ENCODE results near the gene GUCY1A2.
"Not testable (repeated sequence)": the region's sequence is repeated elsewhere in the genome, so short reads cannot be mapped to it uniquely, and the experiment has no call there.

Gene GUCY1A2

DNA sequence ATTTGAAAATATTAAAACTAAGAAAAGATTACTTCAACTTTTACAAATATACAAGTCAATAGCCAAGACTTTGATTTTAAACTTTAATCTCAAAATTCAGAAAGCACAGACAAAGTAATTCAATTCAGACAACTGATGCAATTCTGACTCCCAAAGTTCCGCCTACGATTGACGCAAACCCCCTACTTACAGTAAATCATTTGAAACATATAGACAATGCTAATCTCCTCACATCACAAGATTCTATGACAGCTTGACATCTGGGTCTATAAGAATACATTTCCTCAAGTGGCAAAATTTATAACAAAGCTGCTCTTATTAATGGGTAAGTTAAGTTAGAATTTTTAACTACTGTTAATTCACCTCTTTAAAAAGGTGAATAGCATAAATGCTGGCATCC lies 75.2 kb downstream of the GUCY1A2 start:
- DNase-seq (ENCODE audit: low read depth) = no peak

DNA sequence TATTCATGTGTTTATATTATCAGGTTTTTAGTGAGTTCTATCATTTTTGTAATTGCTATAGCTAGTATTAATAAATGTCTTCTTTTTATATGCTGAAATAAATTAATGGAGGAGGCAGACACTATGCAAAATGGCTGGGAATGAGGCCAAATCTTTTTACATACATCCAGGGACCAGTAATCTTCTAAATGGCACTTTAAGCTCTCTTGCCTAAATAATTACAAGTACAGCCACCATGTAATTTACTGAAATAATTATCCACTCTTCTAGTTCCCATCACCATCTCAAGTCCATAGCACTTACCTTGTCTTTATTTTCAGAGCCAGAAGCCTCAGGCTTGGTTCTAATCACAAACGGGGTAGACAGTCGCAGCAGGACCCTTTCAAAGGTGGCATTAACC lies 79.1 kb downstream of the GUCY1A2 start:
- no peak for DNase-seq (ENCODE audit: low read depth)

DNA sequence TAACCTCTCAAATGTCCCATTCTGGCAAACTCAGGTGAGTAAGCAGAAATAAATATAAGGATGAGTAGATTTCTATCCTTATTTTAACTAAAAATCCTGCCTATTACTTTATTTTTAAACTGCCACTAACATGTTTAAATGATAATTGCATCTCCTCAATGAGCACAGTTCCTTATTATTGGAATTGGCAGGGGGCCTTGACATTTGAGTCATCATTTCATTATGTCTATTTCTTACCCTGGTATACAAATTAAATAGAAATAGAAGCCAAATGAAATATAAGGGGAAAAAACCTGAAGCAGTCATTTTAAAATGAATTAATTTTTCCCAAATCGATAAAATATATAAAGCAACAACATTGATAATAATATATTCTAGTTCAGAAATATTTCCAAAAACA lies 81.2 kb downstream of the GUCY1A2 start:
- DNase-seq (ENCODE audit: low read depth) = no peak

DNA sequence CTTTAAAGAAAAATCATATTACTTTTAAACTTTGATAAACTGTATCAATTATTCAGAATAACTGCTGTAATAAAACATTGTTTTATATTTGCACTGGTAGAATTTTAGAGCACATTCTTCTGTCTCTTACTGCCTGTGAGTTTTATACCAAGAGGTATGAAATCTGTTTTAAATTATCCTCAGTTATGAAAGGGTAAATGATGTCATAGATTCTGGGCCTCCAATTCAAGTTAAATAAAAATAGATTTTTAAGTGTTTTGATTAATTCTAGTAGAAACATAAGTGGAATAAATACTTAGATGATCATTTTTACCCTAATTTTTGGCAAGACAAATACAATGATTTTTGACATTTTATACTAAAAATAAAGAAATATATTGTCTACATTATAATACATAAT lies 93.0 kb downstream of the GUCY1A2 start:
- no peak for DNase-seq (ENCODE audit: low read depth)

DNA sequence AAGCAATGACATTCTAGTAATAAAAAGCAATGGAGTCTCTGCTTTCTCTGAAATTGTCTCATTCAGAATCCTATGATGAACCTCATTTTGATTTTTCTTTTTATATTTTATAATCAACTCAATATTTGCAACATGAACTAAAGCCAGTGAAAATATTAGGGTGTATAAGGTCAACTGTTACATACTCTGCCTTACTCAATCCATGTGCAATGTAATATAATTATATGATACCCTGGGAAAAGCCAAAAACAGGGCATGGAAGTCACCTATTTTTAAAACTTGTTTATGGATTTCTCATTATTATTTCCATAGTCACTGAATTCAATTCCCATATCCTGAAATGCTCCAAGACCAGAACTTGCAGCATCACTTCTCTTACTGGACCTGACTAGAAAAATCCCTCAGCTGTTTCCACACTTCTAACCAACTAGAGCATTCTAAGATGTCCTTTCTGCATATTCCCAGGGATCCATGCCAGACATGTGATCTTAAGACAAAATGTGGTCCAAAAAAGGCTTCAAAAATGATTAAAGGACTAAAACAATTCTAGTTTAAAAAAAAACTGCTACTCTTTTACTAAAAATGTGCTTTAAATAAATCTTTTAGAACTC lies 97.3 kb downstream of the GUCY1A2 start:
- DNase-seq (ENCODE audit: low read depth) = no peak

DNA sequence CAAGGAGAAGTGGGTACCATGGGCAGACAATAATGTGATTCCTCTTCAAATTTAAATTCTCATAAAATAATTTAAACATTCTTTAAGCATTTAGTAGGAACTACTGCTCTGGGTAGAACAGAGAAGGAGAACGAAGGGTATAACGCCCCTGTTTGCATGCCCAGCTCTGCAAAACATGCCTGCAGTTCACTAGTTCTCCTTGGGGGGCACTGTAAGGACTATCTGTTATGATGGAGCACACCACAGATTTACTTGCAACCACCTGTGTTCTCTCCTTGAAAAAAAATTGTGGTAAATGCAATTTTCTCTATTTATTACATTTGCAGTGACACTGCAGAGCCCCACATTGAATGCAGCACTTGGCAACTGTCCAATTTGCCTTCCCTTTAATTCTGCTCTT lies 100.3 kb downstream of the GUCY1A2 start:
- DNase-seq (ENCODE audit: low read depth) = no peak

DNA sequence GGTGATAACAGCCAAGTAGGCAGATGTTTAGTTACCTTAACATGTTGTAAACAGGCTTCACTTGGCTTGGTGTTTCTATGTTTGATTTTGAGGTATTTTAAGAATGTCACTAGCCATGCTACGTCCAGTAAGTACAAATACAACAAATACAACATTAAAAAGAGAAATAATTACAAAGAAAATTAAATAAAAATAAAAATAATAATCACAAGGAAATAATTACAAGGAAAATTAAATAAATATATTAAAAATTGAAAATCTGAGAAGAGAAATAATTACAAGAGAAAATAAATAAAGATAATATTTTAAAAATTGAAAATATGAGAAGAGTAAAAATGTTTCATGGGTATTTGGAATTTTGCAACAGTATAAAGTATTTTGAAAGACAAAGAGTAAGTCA lies 103.9 kb downstream of the GUCY1A2 start:
- no peak for DNase-seq (ENCODE audit: low read depth)

DNA sequence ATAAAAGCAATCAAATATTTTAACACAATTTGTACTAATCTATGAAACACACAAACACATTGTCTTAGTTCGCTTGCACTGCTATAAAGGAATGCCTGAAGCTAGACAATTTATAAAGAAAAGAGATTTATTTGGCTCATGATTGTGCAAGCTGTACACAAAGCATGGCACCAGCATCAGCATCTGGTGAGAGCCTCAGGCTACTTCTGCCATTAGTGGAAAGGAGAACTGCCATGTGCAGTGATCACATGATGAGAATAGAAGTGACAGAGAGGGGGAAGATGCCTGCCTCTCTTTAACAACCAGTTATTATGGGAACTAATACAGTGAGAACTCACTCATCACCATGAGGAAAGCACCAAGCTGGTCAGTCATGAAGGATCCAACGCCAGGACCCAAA lies 105.1 kb downstream of the GUCY1A2 start:
- no peak for DNase-seq (ENCODE audit: low read depth)

DNA sequence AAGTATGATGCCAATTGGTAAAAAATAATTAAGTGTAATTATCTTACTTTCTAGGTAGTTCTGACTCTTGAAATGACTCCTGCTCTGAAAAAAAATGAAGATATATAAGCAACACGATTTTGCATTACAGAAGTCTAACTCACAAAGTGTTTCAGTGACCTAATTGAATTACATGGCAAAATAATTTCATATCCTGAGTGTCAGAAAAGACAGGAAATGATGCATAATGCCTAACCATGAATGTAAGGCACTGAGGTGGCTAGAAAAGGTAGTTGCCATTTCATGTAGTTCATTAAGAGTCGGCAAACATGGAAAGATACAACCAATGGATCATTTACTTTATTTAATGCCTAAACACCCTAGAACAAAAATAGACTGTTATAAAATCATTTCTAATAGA lies 113.5 kb downstream of the GUCY1A2 start:
- DNase-seq (ENCODE audit: low read depth) = no peak

DNA sequence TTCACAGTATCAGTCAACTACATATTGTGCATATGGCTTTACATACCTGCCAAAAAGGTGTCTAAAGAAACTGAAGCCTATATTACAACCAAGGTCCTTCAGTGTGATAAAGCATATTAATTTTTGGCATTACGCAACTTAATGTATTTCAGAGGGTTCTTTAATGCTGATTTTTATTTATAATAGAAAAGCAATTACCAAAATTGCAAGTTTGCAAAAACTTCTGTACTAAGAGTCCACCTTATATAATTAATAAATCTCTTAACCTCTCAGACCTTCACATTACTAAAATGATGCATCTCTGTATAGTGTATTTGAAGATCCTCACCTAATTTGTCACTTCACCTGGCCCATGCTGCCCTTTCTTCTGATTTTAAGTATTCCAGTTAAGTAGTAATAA lies 128.6 kb downstream of the GUCY1A2 start:
- no peak for DNase-seq (ENCODE audit: low read depth)

DNA sequence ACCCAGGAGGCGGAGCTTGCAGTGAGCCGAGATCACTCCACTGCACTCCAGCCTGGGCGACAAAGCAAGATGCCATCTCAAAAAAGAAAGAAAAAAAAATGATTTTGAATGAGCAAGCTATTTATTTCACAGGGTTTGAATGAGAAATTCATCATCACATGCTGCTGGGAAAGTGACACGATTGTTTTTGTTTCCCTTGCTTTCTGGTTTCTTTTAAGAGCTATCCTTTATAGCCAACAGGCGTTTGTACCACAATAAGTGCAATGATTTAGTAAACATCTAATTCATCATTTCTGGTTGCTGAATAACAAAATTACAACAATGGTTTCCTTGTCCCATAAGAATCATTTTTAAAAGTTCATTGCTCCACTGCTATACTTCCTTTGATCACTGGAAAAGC lies 129.9 kb downstream of the GUCY1A2 start:
- DNase-seq (ENCODE audit: low read depth) = no peak

DNA sequence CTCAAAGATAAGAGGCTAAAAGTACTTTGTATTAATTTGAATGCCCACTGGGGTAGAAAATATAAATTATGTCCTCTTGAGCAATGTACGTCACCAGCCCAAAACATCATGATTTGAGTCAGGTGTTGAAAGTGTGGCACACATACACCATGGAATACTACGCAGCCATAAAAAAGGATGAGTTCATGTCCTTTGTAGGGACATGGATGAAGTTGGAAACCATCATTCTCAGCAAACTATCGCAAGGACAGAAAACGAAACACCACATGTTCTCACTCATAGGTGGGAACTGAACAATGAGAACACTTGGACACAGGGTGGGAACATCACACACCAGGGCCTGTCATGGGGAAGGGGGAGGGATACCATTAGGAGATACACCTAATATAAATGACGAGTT lies 134.6 kb downstream of the GUCY1A2 start:
- not testable (repeated sequence) for DNase-seq (ENCODE audit: low read depth)

DNA sequence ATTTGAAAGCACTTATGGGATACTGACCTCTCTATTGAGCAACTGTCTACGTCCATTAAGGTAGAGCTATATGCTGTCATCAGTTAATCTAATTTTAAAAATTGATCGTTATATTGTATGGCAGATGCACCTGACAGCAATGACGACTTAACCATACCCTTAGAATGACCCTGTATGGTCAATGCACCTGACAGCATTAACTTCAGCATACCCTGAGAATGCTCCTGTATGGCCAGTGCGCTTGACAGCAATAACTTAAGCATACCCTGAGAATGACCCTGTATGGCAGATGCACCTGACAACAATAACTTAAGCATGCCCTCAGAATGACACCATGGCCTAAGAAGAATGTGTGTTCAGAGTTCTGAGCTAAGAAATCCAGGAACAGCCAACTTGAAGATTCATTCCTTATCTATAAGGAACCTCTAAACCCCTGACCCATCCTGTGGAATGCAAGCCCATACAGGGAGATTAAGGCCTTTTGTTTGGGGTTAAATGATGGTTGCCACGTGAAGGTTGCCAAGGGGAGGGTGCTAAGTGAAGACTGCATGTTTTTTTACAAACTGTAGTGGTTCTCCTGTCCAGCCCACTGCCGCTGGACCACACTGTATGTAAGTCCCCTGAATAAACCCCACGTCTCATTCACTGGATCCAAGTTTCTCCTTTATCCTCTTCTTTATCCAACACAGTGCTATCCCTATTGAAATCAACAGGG lies 138.3 kb downstream of the GUCY1A2 start:
- no peak for DNase-seq (ENCODE audit: low read depth)

DNA sequence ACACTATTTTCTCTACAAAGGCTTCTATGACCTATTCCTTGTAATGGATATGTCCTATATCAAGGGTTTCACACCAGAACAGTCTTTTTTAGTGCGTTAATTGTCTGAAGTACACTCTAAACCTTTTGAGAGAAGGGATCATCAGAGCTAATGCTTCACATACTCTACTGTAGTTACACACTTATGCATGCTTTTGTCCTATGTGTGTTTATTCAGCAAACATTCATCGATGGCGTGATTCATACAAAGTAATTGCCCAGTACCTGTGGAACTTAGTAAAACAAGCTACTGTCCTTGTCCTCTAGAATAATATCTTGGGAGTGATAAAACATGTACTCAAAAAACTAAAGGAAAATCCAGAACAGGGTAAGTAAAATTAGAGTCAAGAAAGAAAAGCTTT lies 139.2 kb downstream of the GUCY1A2 start:
- no peak for DNase-seq (ENCODE audit: low read depth)

DNA sequence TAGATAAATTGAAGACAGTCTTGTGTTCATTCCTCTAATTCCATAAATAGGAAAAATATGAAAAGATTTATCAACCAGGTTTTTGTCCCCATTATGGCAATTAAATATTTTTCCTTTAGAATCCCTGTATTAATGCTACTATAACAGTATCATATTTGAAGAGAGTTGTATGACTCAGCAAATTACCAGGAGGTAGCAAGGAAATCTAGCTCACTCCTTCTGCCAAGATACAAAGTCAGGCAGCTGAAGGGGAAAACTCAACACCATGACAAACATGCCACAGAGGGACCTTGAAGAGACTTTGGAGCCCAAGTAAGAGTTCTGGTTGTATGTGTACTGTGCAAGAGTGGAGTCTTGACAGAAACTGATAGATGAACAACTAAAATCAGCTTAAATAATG lies 143.3 kb downstream of the GUCY1A2 start:
- no peak for DNase-seq (ENCODE audit: low read depth)

DNA sequence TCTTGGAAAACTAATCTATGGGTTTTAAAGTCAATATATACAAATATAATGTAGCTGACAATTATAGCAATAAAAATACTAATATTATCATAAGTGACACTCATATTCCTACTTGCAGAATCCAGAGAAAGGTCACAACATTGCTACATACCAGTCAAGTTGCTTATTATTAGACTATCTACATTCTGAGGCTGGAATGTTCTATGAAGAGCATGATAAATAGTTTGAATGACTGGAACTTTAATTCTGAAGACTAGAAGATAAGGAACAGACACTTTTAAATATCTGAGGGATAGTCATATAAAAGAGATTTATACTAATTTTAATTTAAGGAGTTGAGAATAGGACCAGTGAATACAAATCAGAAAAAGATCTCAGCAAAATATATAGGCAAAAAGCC lies 146.0 kb downstream of the GUCY1A2 start:
- DNase-seq (ENCODE audit: low read depth) = no peak

DNA sequence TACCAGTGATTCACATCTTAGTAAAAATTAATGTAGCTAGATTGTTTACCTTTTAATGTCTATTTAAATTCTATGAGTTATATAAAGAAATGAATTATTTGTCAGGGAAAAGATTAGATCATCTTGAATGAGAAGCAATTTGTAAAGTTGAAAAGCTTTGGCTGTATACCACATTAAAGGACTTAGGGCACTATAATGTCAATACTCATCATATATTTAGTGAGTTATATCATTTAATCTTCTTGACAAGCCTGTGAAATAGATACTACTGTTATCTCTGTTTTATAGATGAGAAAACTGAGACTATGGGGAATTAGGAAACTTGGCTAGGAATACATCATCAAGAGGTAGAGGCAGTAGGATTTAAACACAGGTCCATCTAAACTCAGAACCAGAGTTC lies 160.1 kb downstream of the GUCY1A2 start:
- no peak for DNase-seq (ENCODE audit: low read depth)

DNA sequence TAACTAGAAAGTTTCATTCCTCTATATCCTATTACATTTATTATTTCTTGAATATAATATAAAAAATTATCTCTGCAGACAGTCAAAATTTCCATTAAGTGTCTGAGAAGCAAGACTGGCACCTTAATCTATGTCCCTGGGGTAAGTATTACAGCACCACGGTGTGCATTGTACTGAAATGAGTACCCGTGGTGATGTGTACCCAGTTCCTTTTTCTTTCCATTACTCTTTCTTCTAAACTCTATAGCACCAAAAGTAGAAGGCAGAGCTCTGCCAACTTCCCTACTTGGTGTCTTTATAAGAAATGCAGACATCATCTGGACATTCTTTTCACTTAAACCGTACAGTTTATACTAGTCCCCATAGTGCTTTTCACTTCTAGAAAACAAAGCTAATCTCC lies 161.7 kb downstream of the GUCY1A2 start:
- DNase-seq (ENCODE audit: low read depth) = no peak

DNA sequence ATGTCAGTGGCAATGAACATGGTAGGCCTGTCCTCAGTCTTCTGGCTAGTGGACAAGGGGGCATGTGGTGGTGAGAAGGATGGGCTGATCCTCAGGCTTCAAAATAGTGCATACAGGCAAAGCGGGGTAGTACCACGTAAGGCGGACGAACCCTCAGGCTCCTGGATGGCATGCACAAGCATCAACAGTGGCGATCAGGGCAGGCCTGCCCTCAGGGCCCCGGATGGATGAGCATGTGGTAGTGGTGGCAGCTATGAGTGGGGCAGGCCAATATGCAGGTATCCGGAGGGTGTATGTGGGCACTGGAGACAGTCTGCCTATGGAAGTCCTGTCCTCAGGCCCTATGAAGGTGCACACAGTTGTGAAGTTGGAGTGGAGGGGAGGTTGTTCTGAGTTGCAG lies 163.8 kb downstream of the GUCY1A2 start:
- no peak for DNase-seq (ENCODE audit: low read depth)

DNA sequence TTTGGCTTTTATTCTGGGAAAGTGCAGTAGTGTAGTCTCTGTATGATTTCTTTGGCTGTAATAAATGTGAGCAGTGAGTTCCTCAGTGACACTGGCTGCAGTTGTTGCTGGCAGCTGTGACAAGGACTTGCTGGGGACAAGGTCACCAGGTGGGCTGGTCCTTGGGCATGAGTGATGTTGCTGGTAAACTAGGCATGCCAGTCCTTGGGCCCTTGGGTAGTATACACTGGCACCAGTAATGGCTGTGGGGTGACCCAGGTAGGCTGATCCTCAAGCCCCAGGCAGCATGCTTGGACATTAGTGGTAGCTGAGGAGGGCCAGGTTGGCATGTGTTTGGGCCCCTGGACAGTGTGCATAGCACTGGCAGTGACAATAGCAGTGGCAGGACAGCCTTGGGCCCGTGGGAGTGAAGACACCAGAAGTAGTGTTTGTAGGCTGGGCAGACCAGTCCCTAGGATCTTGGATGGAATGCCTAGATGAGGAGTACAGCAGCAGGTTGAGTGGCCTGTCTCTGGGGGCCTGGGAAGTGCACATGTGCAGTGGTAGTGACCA lies 164.3 kb downstream of the GUCY1A2 start:
- DNase-seq (ENCODE audit: low read depth) = no peak

DNA sequence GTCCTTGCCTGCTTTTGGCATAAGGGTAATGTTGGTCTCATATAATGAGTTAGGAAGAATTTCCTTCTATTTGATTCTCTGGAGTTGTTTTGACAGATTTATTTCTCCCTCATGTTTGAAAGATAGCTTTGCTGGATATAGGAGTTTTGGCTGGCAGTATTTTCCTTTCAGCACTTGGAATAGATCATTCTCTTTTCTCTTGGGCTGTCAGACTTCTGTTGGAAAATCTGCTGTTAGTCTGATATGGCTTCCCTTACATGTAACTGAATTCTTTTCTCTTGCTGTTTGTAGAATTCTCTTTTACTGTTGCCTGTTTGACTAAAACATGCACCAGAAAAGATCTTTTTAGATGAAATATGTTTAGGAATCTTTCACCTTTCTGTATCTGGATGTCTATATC lies 165.5 kb downstream of the GUCY1A2 start:
- no peak for DNase-seq (ENCODE audit: low read depth)

DNA sequence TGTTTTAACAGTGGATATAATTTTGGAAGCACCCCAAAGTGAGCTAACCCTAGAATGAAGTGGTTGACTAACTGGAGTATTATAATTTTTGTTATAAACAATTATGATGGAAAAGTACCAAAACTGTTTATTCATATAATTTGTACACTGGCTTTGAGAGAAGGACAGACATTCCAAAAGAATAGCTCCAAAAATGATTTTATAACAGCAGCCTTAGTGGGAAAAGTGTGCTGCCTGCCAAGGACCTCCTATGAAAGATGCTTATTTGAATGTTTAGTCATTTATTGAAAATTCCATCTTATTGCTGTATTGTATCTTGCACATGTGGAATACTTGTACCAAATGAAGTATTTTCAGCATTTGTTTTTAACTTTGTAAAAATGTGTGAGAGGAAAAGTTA lies 169.8 kb downstream of the GUCY1A2 start:
- no peak for DNase-seq (ENCODE audit: low read depth)

DNA sequence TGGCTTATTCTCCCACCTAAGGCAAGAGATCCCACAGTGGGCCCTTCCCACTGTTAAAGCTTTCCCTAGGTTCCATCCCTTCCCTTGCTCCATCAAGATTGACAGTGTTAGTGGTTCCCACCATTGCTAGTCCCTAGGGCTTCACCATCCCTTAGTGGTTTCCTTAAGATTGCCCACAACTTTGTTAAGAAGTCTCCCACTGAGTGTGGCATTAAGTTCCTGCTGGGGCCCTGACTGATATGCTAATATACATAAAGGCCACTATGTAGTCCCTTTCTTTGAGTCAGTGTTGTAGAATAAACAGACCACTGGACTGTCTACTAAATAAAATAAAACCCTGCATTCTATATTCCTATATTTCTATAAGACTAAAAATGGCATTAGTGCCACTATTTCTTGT lies 176.1 kb downstream of the GUCY1A2 start:
- no peak for DNase-seq (ENCODE audit: low read depth)

DNA sequence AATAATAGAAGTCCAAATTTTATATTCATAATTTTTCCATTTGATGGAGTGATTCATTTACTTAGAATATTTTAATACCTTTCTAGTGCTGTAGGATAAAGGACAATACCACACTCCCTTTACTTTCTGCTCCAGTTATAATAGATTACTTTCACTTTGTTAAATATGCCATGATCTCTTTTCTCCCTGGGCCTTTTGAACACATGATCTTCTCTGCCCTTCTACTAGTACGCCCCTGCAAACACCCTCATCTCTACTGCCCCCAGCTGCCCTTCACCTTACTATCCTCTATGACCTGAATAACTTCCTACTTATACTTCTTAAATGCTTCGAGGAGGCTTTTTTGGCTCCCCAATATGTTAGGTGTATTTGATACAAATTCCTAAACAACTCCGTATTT lies 177.3 kb downstream of the GUCY1A2 start:
- DNase-seq (ENCODE audit: low read depth) = no peak
